ENCODE results near the gene C2orf49. TPM values are rescaled to one million over a fixed set of nuclear protein-coding genes. Genes with fewer than 3 reads are reported as not detected.

C2orf49 gene
- total RNA-seq, 1 experiment from 2014 or later, result 18.1 TPM

DNA sequence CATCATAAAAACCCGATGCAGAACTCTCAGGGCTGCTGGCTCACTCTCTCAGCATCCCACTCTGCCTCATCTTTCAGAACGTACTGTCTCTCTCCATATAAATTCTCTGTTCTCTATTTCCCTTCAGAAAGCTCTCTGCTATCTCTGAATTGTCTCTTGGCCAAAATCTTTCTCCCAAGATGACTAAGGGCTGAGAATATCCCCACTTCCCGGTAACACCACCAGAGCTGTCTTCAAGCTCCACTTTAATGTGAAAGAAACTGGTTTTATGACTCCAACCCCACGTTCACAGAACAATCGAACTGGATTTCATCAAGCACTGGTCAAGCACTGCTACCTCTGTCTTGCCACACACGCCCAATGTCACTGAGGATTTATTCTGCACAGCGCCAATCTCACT, 30.2 kb upstream of the C2orf49 start:
- no peak overlapping the region for H3K27ac Mint-ChIP-seq (ENCODE audit: unreplicated experiment)
- H3K9me3 Mint-ChIP-seq (ENCODE audit: low read depth, unreplicated experiment), result no peaks in the 10 kb centered on the region
- no peak overlapping the region for H3K4me3 Mint-ChIP-seq (ENCODE audit: low read depth, unreplicated experiment)
- H3K36me3 Mint-ChIP-seq (ENCODE audit: insufficient read depth, unreplicated experiment), result peaks cover 6% of the 10 kb centered on the region
- H3K27me3 Mint-ChIP-seq (ENCODE audit: unreplicated experiment), result no peaks in the 10 kb centered on the region
- no peak for TF ChIP-seq CTCF (IDR thresholded peaks at IDR 0.05; ENCODE audit: unreplicated experiment)
- intact Hi-C loops (cut with micrococcal nuclease; ENCODE audit: unreplicated experiment), result no loop called here
- CTCF ChIA-PET, result no interaction called here
- H3K4me1 Mint-ChIP-seq (ENCODE audit: low read depth, unreplicated experiment), result no peaks in the 10 kb centered on the region
- no TSS peak for BruUV-seq (replicated peaks)
- no peak for DNase-seq

- BruUV-seq (replicated peaks), result no TSS peak
- H3K27ac Mint-ChIP-seq (ENCODE audit: unreplicated experiment), result no peak overlapping the region
- H3K4me3 Mint-ChIP-seq (ENCODE audit: low read depth, unreplicated experiment), result no peak overlapping the region
- H3K36me3 Mint-ChIP-seq (ENCODE audit: insufficient read depth, unreplicated experiment), result peaks cover 6% of the 10 kb centered on the region
- intact Hi-C loops (cut with micrococcal nuclease; ENCODE audit: unreplicated experiment), result no loop called here
- no peaks in the 10 kb centered on the region for H3K9me3 Mint-ChIP-seq (ENCODE audit: low read depth, unreplicated experiment)
- no peak for DNase-seq
- no peak for TF ChIP-seq CTCF (IDR thresholded peaks at IDR 0.05; ENCODE audit: unreplicated experiment)
- H3K4me1 Mint-ChIP-seq (ENCODE audit: low read depth, unreplicated experiment), result no peaks in the 10 kb centered on the region
- H3K27me3 Mint-ChIP-seq (ENCODE audit: unreplicated experiment), result no peaks in the 10 kb centered on the region
- CTCF ChIA-PET, result no interaction called here
These were observed 29.8 kb upstream of the C2orf49 start for GRCh38 chr2:105307550-105307949.

- Mint-ChIP-seq H3K36me3 (ENCODE audit: insufficient read depth, unreplicated experiment) (peaks cover 6% of the 10 kb centered on the region), H3K9me3 (ENCODE audit: low read depth, unreplicated experiment) (no peaks in the 10 kb centered on the region), H3K4me3 (ENCODE audit: low read depth, unreplicated experiment) (no peak overlapping the region), H3K4me1 (ENCODE audit: low read depth, unreplicated experiment) (no peaks in the 10 kb centered on the region), H3K27me3 (ENCODE audit: unreplicated experiment) (no peaks in the 10 kb centered on the region), H3K27ac (ENCODE audit: unreplicated experiment) (no peak overlapping the region)
- CTCF ChIA-PET, result no interaction called here
- BruUV-seq (replicated peaks), result no TSS peak
- no peak for DNase-seq
- no peak for TF ChIP-seq CTCF (IDR thresholded peaks at IDR 0.05; ENCODE audit: unreplicated experiment)
- intact Hi-C loops (cut with micrococcal nuclease; ENCODE audit: unreplicated experiment), result no loop called here
These were observed 29.4 kb upstream of the C2orf49 start for GRCh38 chr2:105307962-105308361.

GRCh38 chr2:105308382-105309146, 28.8 kb upstream of the C2orf49 start:
- Mint-ChIP-seq H3K27me3 (ENCODE audit: unreplicated experiment) (no peaks in the 10 kb centered on the region), H3K4me1 (ENCODE audit: low read depth, unreplicated experiment) (no peaks in the 10 kb centered on the region), H3K36me3 (ENCODE audit: insufficient read depth, unreplicated experiment) (peaks cover 6% of the 10 kb centered on the region), H3K9me3 (ENCODE audit: low read depth, unreplicated experiment) (no peaks in the 10 kb centered on the region), H3K27ac (ENCODE audit: unreplicated experiment) (no peak overlapping the region), H3K4me3 (ENCODE audit: low read depth, unreplicated experiment) (no peak overlapping the region)
- CTCF ChIA-PET, result interaction anchor here (1.2 kb wide), 1 partner anchor 12 kb away, joined by 4 read pairs; no protein-coding TSS in a partner anchor
- no peak for DNase-seq
- TF ChIP-seq CTCF (IDR thresholded peaks at IDR 0.05; ENCODE audit: unreplicated experiment), result no peak
- intact Hi-C loops (cut with micrococcal nuclease; ENCODE audit: unreplicated experiment), result no loop called here
- no TSS peak for BruUV-seq (replicated peaks)

Data from Calu3 (cell line).